GM18502 (cell line): ENCODE measurements around the gene LNX1.
A peak's percentile ranks its signal among the peaks of the same experiment; 100 is the strongest.

Experiments
- ATAC-seq: cut with Tn5 transposase; IDR thresholded peaks from one replicate; pipeline ENCODE4 v1.9.1; 2021; ENCODE audit warnings: mild to moderate bottlenecking; ENCODE audit not compliant: unreplicated experiment, poor library complexity

Gene LNX1

GRCh38 chr4:53541577-53542206 is 49.6 kb downstream of the LNX1 start:
- ATAC-seq = no peak

- ATAC-seq = no peak
Measured at GRCh38 chr4:53538756-53539155, 52.5 kb downstream of the LNX1 start.

- no peak for ATAC-seq
Measured at GRCh38 chr4:53537606-53538005, 53.7 kb downstream of the LNX1 start.

GRCh38 chr4:53536328-53536727 is 55.0 kb downstream of the LNX1 start:
- ATAC-seq = no peak

- ATAC-seq = no peak
Measured at GRCh38 chr4:53535567-53535966, 55.7 kb downstream of the LNX1 start.

- ATAC-seq = no peak
Measured at GRCh38 chr4:53534684-53535083, 56.6 kb downstream of the LNX1 start.

- ATAC-seq = no peak
Measured at GRCh38 chr4:53532521-53532920, 58.8 kb downstream of the LNX1 start.

GRCh38 chr4:53531585-53532224 is 59.6 kb downstream of the LNX1 start:
- ATAC-seq = no peak

GRCh38 chr4:53529025-53529424 is 62.3 kb downstream of the LNX1 start:
- ATAC-seq = no peak

- no peak for ATAC-seq
Measured at GRCh38 chr4:53527930-53528329, 63.4 kb downstream of the LNX1 start.

GRCh38 chr4:53527326-53527725 is 64.0 kb downstream of the LNX1 start:
- ATAC-seq = no peak

GRCh38 chr4:53522334-53522733 is 69.0 kb downstream of the LNX1 start:
- ATAC-seq = no peak

- ATAC-seq = no peak
Measured at GRCh38 chr4:53520116-53520515, 71.2 kb downstream of the LNX1 start.

- no peak for ATAC-seq
Measured at GRCh38 chr4:53518807-53519206, 72.5 kb downstream of the LNX1 start.

- no peak for ATAC-seq
Measured at GRCh38 chr4:53515076-53515475, 76.2 kb downstream of the LNX1 start.

GRCh38 chr4:53514509-53514908 is 76.8 kb downstream of the LNX1 start:
- no peak for ATAC-seq

- ATAC-seq = peak; percentile 52
Measured at GRCh38 chr4:53512608-53513007, 78.7 kb downstream of the LNX1 start.

GRCh38 chr4:53511014-53511413 is 80.3 kb downstream of the LNX1 start:
- no peak for ATAC-seq

GRCh38 chr4:53510321-53510720 is 81.0 kb downstream of the LNX1 start:
- no peak for ATAC-seq

GRCh38 chr4:53508446-53508845 is 82.8 kb downstream of the LNX1 start:
- no peak for ATAC-seq

GRCh38 chr4:53507671-53508286 is 83.5 kb downstream of the LNX1 start:
- no peak for ATAC-seq

GRCh38 chr4:53507058-53507457 is 84.2 kb downstream of the LNX1 start:
- no peak for ATAC-seq
